NCI-H2081 treated with DMSO at 0.1 percent for 48 hours (cell line): ENCODE data around the gene PSORS1C2.
"Not testable (repeated sequence)": the region's sequence is repeated elsewhere in the genome, so short reads cannot be mapped to it uniquely, and the experiment has no call there.

Experiments
- DNase-seq: peaks from one replicate; lab custom pipeline; 2025; lab: John Stamatoyannopoulos, UW

PSORS1C2 gene

GRCh38 chr6:31138982-31139381, at the start of gene PSORS1C2:
Gene PSORS1C2, minus strand, starts transcription at chr6:31139066. Its CDS starts 40 bp downstream, at chr6:31139026.
- no peak for DNase-seq

- DNase-seq: no peak
These were observed 48.9 kb upstream of the PSORS1C2 start for GRCh38 chr6:31187780-31188194.

GRCh38 chr6:31186052-31186734, 47.3 kb upstream of the PSORS1C2 start:
- DNase-seq: no peak

- DNase-seq: not testable (repeated sequence)
These were observed 46.8 kb upstream of the PSORS1C2 start for GRCh38 chr6:31185695-31186051.

GRCh38 chr6:31183859-31184258, 45.0 kb upstream of the PSORS1C2 start:
- DNase-seq: not testable (repeated sequence)

- not testable (repeated sequence) for DNase-seq
These were observed 44.4 kb upstream of the PSORS1C2 start for GRCh38 chr6:31183287-31183686.

GRCh38 chr6:31180500-31180899, 41.6 kb upstream of the PSORS1C2 start:
- no peak for DNase-seq

- no peak for DNase-seq
These were observed 41.0 kb upstream of the PSORS1C2 start for GRCh38 chr6:31179896-31180295.

GRCh38 chr6:31179042-31179386, 40.1 kb upstream of the PSORS1C2 start:
- DNase-seq: no peak

GRCh38 chr6:31178143-31179041, 39.5 kb upstream of the PSORS1C2 start:
- no peak for DNase-seq

GRCh38 chr6:31175971-31176370, 37.1 kb upstream of the PSORS1C2 start:
- no peak for DNase-seq

GRCh38 chr6:31174378-31174777, 35.5 kb upstream of the PSORS1C2 start:
- no peak for DNase-seq

GRCh38 chr6:31173406-31173805, 34.5 kb upstream of the PSORS1C2 start:
- no peak for DNase-seq

- DNase-seq: no peak
These were observed 34.1 kb upstream of the PSORS1C2 start for GRCh38 chr6:31172973-31173384.

GRCh38 chr6:31171931-31172905, 33.4 kb upstream of the PSORS1C2 start:
- DNase-seq: no peak

- no peak for DNase-seq
These were observed 32.3 kb upstream of the PSORS1C2 start for GRCh38 chr6:31170987-31171671.

GRCh38 chr6:31170600-31170881, 31.7 kb upstream of the PSORS1C2 start, which contains the start of gene POU5F1:
Gene POU5F1, minus strand, starts transcription at chr6:31170682. Its CDS starts 62 bp downstream, at chr6:31170620.
- no peak for DNase-seq

GRCh38 chr6:31169858-31170599, 31.2 kb upstream of the PSORS1C2 start:
- not testable (repeated sequence) for DNase-seq

GRCh38 chr6:31169123-31169857, 30.4 kb upstream of the PSORS1C2 start:
- no peak for DNase-seq

GRCh38 chr6:31168606-31169005, 29.7 kb upstream of the PSORS1C2 start:
- no peak for DNase-seq
